Liver (tissue), 3 donors: Measurements from ENCODE around the gene WFDC13.

Source experiments
- JUND ChIP-seq, 2 donors: IDR thresholded peaks; 2 replicates each; pipeline ENCODE4 v1.6.1; 2016; ENCODE audit warnings: antibody characterized with exemption in 2 of 2
- TF ChIP-seq, protein P1 (sequence below): IDR thresholded peaks from 2 replicates; pipeline ENCODE4 v1.6.1; 2016; ENCODE audit warnings: antibody characterized with exemption
- TF ChIP-seq, protein P2 (sequence below): IDR thresholded peaks from 2 replicates; pipeline ENCODE4 v1.6.1; 2016; ENCODE audit warnings: antibody characterized with exemption
- TF ChIP-seq, protein P3 (sequence below): fragments of 150-350 bp; IDR thresholded peaks from 2 replicates; pipeline ENCODE4 v1.5.1; 2017; ENCODE audit warnings: improper control_type of control experiment, low read depth, low read length; ENCODE audit not compliant: missing input control
- donor health status: healthy.
- donor health status: healthy.

DNA sequence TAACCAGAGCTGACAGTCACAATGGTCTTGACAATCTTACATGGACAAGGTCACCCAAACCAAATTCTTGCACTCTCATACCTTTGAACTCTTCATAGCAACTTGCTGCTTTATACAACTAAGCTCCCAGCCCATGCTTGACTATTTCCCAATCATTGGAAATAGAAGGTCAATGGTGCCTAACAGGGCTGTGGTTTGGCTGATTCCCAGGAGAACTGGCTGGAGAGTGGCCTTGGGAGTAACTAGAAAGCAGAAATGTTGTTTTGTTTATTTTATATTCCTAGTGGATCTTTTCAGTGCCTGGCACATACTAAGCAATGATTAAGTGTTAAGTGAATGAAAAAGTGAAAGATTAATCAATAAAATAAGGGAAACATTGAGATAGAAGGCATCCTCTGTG lies 23.3 kb downstream of the WFDC13 start:
- TF ChIP-seq, protein P1, sequence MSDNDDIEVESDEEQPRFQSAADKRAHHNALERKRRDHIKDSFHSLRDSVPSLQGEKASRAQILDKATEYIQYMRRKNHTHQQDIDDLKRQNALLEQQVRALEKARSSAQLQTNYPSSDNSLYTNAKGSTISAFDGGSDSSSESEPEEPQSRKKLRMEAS, result no peak
- TF ChIP-seq, protein P2, sequence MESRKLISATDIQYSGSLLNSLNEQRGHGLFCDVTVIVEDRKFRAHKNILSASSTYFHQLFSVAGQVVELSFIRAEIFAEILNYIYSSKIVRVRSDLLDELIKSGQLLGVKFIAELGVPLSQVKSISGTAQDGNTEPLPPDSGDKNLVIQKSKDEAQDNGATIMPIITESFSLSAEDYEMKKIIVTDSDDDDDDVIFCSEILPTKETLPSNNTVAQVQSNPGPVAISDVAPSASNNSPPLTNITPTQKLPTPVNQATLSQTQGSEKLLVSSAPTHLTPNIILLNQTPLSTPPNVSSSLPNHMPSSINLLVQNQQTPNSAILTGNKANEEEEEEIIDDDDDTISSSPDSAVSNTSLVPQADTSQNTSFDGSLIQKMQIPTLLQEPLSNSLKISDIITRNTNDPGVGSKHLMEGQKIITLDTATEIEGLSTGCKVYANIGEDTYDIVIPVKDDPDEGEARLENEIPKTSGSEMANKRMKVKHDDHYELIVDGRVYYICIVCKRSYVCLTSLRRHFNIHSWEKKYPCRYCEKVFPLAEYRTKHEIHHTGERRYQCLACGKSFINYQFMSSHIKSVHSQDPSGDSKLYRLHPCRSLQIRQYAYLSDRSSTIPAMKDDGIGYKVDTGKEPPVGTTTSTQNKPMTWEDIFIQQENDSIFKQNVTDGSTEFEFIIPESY, result no peak
- TF ChIP-seq, protein P3, sequence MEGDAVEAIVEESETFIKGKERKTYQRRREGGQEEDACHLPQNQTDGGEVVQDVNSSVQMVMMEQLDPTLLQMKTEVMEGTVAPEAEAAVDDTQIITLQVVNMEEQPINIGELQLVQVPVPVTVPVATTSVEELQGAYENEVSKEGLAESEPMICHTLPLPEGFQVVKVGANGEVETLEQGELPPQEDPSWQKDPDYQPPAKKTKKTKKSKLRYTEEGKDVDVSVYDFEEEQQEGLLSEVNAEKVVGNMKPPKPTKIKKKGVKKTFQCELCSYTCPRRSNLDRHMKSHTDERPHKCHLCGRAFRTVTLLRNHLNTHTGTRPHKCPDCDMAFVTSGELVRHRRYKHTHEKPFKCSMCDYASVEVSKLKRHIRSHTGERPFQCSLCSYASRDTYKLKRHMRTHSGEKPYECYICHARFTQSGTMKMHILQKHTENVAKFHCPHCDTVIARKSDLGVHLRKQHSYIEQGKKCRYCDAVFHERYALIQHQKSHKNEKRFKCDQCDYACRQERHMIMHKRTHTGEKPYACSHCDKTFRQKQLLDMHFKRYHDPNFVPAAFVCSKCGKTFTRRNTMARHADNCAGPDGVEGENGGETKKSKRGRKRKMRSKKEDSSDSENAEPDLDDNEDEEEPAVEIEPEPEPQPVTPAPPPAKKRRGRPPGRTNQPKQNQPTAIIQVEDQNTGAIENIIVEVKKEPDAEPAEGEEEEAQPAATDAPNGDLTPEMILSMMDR, result no peak
- TF ChIP-seq JUND (IDR thresholded peaks at IDR 0.05), result peak in 1 of 2 donors; percentile 10
